Muscle of leg (tissue), 11 donors: ENCODE measurements around the gene SHB. TPM values are rescaled to one million over a fixed set of nuclear protein-coding genes. Genes with fewer than 3 reads are reported as not detected.

Source experiments
- DNase-seq: peaks from one replicate; pipeline ENCODE4 v3.0.0; 2013
- H3K27ac ChIP-seq: one replicate; pipeline ENCODE4 v1.5.1; 2013; ENCODE audit warnings: mild to moderate bottlenecking, low read length, control low read depth
- H3K27me3 ChIP-seq: one replicate; pipeline ENCODE4 v1.6.1; 2013; ENCODE audit warnings: low read length; ENCODE audit not compliant: control insufficient read depth, insufficient read depth
- H3K36me3 ChIP-seq: one replicate; pipeline ENCODE4 v1.6.1; 2013; ENCODE audit warnings: low read length; ENCODE audit not compliant: control insufficient read depth, insufficient read depth
- H3K4me1 ChIP-seq: one replicate; pipeline ENCODE4 v1.6.1; 2013; ENCODE audit warnings: low read length; ENCODE audit not compliant: control insufficient read depth, insufficient read depth
- H3K4me3 ChIP-seq: one replicate; pipeline ENCODE4 v1.5.1; 2013; ENCODE audit warnings: low read length, control low read depth
- H3K9me3 ChIP-seq: replicated peaks from 2 replicates; pipeline ENCODE4 v1.6.1; 2013; ENCODE audit warnings: low read depth, low read length; ENCODE audit not compliant: control insufficient read depth
- WGBS: methylation state at CpG from one replicate; pipeline ENCODE4 v1.1.5; 2013; ENCODE audit warnings: missing lambda C conversion rate; ENCODE audit not compliant: insufficient coverage; 5-methylcytosine and 5-hydroxymethylcytosine counted together
- polyA plus RNA-seq, 8 donors: library from polyadenylated mRNA; unstranded; fragments of 120-200 nt; gene quantifications; one replicate each; pipeline versions ENCODE4 v1.2.1 to v1.2.3, GENCODE V29; 2013; ENCODE audit warnings: inconsistent platforms in 1 of 8, low replicate concordance in 1 of 8; ENCODE audit not compliant: insufficient read length in 8 of 8, insufficient read depth in 1 of 8
- total RNA-seq: library from RNA; stranded (reverse); fragments of 120-200 nt; gene quantifications from one replicate; pipeline ENCODE4 v1.2.4, GENCODE V29; 2013

The SHB gene
- total and polyA plus RNA-seq, 9 donors, result 5.0 to 9.1 (median 6.2) TPM

- H3K4me3 ChIP-seq, result no peak overlapping the region
- DNase-seq, result peak; percentile 81
- no peaks in the 10 kb centered on the region for H3K36me3 ChIP-seq
- H3K27me3 ChIP-seq, result no peaks in the 10 kb centered on the region
- peaks cover 61% of the 10 kb centered on the region for H3K4me1 ChIP-seq
- 38% methylated on average over 2 of the region's 5 CpGs for WGBS
- H3K9me3 ChIP-seq, result no peaks in the 10 kb centered on the region
- H3K27ac ChIP-seq, result peak overlapping the region; percentile 32
Observed at GRCh38 chr9:37998881-37999587, 70.0 kb downstream of the SHB start.

- DNase-seq, result peak; percentile 58
- Histone ChIP-seq H3K9me3 (no peaks in the 10 kb centered on the region), H3K27me3 (no peaks in the 10 kb centered on the region), H3K4me3 (no peak overlapping the region), H3K4me1 (peaks cover 65% of the 10 kb centered on the region), H3K36me3 (no peaks in the 10 kb centered on the region), H3K27ac (peak overlapping the region; percentile 30)
- 44% methylated on average over 7 of the region's 15 CpGs for WGBS
Observed at GRCh38 chr9:37997636-37998374, 71.2 kb downstream of the SHB start.

DNA sequence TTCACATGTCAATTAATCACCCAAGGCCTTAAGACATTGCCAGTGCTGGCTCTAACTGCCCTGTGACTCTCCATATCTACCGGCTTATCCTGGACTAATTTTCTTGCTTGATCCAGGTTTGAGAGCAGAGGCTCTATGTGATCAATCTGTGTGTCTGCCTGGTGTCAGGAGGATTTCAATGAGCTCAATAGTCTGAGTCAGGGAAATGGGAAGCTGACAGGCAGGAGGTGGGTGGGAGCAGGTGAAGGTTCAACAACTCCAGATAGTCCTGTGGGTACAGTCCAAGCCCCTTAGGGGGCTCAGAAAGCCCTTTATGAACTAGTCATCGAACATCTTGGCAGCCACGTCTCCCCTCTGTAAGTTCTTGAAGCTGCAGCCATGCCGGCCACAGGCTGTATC lies 72.2 kb downstream of the SHB start:
- H3K27ac ChIP-seq, result no peak overlapping the region
- no peaks in the 10 kb centered on the region for H3K9me3 ChIP-seq
- no peaks in the 10 kb centered on the region for H3K36me3 ChIP-seq
- no peaks in the 10 kb centered on the region for H3K27me3 ChIP-seq
- peaks cover 70% of the 10 kb centered on the region for H3K4me1 ChIP-seq
- no peak overlapping the region for H3K4me3 ChIP-seq
- WGBS, result 85% methylated on average over 3 of the region's 4 CpGs
- no peak for DNase-seq

- Histone ChIP-seq H3K27ac (no peak overlapping the region), H3K27me3 (no peaks in the 10 kb centered on the region), H3K4me1 (peaks cover 70% of the 10 kb centered on the region), H3K4me3 (no peak overlapping the region), H3K36me3 (no peaks in the 10 kb centered on the region), H3K9me3 (no peaks in the 10 kb centered on the region)
- WGBS, result 70% methylated on average over 4 of the region's 5 CpGs
- no peak for DNase-seq
Observed at GRCh38 chr9:37995961-37996818, 72.8 kb downstream of the SHB start.

GRCh38 chr9:37995348-37995737 lies 73.7 kb downstream of the SHB start:
- H3K27me3 ChIP-seq, result no peaks in the 10 kb centered on the region
- peak overlapping the region; percentile 88 for H3K27ac ChIP-seq
- no peaks in the 10 kb centered on the region for H3K9me3 ChIP-seq
- H3K36me3 ChIP-seq, result no peaks in the 10 kb centered on the region
- no peak overlapping the region for H3K4me3 ChIP-seq
- H3K4me1 ChIP-seq, result peaks cover 72% of the 10 kb centered on the region
- DNase-seq, result no peak
- WGBS, result 34% methylated on average over 4 of the region's 6 CpGs

DNA sequence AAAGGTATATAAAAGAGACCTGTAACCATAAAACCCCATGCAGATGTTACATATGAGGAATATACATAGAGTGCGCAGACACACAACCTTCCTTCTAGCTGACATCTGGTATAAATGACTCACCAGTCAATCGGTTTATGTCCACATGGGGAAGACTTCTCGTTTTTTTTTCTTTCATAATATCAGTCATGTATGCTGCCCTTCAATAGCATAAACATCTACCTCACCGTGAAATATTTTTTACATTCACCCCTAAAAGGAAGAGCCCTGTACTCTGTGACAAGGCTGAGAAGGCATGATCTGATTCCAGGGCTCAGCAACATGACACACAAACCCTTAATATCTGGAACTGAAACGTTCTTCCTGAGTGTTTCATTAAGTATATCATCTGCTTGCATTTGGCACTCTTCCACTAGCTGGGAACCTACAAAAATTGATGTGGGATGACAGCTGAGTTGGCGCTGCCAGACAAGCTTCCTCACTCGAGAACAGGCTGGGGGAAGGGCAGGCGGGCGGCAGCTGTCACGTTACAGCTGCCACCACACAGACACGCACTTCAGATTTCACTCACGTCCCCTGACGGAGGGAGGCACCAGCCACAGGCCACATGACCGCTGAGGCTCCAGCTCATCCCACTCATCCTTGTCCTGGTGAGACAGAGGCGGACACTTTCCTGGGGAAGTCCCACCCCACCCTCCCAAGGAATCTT lies 74.2 kb downstream of the SHB start:
- Histone ChIP-seq H3K9me3 (no peaks in the 10 kb centered on the region), H3K4me3 (no peak overlapping the region), H3K4me1 (peaks cover 76% of the 10 kb centered on the region), H3K27me3 (no peaks in the 10 kb centered on the region), H3K27ac (peak overlapping the region; percentile 88), H3K36me3 (no peaks in the 10 kb centered on the region)
- 34% methylated on average over 10 of the region's 15 CpGs for WGBS
- peak; percentile 95 for DNase-seq

DNA sequence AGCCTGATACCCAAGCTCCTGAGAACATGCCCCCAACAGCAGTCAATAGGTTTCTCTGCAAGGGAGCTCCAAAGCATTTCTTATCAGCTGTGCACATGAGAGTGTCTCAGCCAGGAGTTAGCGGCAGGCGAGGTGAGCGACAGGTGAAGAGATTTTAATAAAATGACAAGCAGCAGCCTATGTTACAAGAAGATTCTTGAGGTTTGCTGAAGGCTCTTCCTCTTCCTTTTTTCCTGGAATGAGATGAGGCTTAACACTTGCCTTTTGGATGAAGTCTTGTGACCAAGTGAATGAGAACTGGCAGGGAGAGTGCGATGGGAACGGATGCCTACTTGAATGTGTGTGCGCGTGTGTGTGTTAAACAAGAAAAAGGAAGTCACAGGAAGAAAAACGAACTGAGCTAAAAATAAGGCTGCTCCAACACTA lies 76.1 kb downstream of the SHB start:
- peak; percentile 82 for DNase-seq
- Histone ChIP-seq H3K27me3 (no peaks in the 10 kb centered on the region), H3K27ac (no peak overlapping the region), H3K9me3 (no peaks in the 10 kb centered on the region), H3K4me1 (peaks cover 68% of the 10 kb centered on the region), H3K36me3 (no peaks in the 10 kb centered on the region), H3K4me3 (no peak overlapping the region)
- 65% methylated on average over 4 of the region's 8 CpGs for WGBS

GRCh38 chr9:37990404-37991015 lies 78.5 kb downstream of the SHB start:
- H3K36me3 ChIP-seq, result no peaks in the 10 kb centered on the region
- peaks cover 66% of the 10 kb centered on the region for H3K4me1 ChIP-seq
- no CpG with 5 or more reads among the region's 5 CpGs for WGBS
- no peak overlapping the region for H3K4me3 ChIP-seq
- peak overlapping the region; percentile 63 for H3K27ac ChIP-seq
- no peaks in the 10 kb centered on the region for H3K9me3 ChIP-seq
- DNase-seq, result no peak
- no peaks in the 10 kb centered on the region for H3K27me3 ChIP-seq

- no peaks in the 10 kb centered on the region for H3K9me3 ChIP-seq
- no peaks in the 10 kb centered on the region for H3K27me3 ChIP-seq
- H3K4me3 ChIP-seq, result no peak overlapping the region
- WGBS, result 9% methylated on average over 3 of the region's 5 CpGs
- DNase-seq, result no peak
- H3K36me3 ChIP-seq, result no peaks in the 10 kb centered on the region
- peaks cover 66% of the 10 kb centered on the region for H3K4me1 ChIP-seq
- H3K27ac ChIP-seq, result peak overlapping the region; percentile 63
Observed at GRCh38 chr9:37989701-37990100, 79.3 kb downstream of the SHB start.
